ENCODE measurements around the gene MPPED2.

MPPED2 gene

DNA sequence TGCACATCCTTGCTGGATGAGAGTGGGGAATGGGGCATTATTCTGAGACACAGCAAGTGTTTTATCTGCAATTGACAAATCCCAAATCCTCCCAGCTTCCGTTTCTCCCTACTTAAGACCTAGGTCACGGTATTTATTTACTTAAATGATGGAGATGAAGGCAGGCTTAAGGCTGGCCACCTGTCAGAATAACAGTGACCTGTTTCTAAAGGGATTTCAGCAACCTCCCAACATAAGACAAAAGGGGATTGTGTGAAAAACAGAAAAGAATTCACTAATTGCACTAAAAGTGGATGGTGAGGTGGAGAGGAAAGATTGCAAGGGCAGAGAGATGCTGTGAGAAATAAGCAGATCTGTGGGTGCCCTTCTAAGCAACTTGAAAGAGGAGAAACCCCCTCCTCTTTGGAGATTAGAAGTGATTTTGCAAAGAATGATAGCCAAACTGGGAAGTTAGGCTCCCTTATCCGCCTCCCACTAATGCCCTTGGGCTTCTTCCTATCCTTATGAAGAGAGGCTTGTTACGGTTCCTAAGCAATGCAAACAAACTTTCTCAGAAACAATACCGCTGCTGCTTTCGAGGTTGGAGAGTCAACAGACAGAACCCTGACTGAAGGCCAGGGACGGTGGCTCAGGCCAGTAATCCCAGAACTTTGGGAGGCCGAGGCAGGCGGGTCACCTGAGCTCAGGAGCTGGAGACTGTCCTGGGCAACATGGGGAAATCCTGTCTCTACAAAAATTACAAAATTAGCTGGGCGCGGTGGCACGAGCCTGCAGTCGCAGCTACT lies 179.0 kb downstream of the MPPED2 start:
- peaks cover 2% of the 10 kb centered on the region for H3K27me3 ChIP-seq (ENCODE audit: insufficient read depth, poor library complexity, severe bottlenecking)
- DNase-seq (ENCODE audit: low read depth in 1 of 2, low spot score in 1 of 2): no peak
- TF ChIP-seq, protein P1, sequence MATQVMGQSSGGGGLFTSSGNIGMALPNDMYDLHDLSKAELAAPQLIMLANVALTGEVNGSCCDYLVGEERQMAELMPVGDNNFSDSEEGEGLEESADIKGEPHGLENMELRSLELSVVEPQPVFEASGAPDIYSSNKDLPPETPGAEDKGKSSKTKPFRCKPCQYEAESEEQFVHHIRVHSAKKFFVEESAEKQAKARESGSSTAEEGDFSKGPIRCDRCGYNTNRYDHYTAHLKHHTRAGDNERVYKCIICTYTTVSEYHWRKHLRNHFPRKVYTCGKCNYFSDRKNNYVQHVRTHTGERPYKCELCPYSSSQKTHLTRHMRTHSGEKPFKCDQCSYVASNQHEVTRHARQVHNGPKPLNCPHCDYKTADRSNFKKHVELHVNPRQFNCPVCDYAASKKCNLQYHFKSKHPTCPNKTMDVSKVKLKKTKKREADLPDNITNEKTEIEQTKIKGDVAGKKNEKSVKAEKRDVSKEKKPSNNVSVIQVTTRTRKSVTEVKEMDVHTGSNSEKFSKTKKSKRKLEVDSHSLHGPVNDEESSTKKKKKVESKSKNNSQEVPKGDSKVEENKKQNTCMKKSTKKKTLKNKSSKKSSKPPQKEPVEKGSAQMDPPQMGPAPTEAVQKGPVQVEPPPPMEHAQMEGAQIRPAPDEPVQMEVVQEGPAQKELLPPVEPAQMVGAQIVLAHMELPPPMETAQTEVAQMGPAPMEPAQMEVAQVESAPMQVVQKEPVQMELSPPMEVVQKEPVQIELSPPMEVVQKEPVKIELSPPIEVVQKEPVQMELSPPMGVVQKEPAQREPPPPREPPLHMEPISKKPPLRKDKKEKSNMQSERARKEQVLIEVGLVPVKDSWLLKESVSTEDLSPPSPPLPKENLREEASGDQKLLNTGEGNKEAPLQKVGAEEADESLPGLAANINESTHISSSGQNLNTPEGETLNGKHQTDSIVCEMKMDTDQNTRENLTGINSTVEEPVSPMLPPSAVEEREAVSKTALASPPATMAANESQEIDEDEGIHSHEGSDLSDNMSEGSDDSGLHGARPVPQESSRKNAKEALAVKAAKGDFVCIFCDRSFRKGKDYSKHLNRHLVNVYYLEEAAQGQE (IDR thresholded peaks at IDR 0.05; ENCODE audit: insufficient replicate concordance, low read depth): no peak
- no peak for TF ChIP-seq GABPA (IDR thresholded peaks at IDR 0.05; ENCODE audit: low read depth)
- no peak for TF ChIP-seq POLR2AphosphoS5 (IDR thresholded peaks at IDR 0.05; ENCODE audit: low read depth)
- TF ChIP-seq, protein P2, sequence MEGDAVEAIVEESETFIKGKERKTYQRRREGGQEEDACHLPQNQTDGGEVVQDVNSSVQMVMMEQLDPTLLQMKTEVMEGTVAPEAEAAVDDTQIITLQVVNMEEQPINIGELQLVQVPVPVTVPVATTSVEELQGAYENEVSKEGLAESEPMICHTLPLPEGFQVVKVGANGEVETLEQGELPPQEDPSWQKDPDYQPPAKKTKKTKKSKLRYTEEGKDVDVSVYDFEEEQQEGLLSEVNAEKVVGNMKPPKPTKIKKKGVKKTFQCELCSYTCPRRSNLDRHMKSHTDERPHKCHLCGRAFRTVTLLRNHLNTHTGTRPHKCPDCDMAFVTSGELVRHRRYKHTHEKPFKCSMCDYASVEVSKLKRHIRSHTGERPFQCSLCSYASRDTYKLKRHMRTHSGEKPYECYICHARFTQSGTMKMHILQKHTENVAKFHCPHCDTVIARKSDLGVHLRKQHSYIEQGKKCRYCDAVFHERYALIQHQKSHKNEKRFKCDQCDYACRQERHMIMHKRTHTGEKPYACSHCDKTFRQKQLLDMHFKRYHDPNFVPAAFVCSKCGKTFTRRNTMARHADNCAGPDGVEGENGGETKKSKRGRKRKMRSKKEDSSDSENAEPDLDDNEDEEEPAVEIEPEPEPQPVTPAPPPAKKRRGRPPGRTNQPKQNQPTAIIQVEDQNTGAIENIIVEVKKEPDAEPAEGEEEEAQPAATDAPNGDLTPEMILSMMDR (IDR thresholded peaks at IDR 0.05; ENCODE audit: insufficient read depth, low read length): no peak
- TF ChIP-seq SPI1 (IDR thresholded peaks at IDR 0.05; ENCODE audit: borderline replicate concordance, low read depth): no peak
- no peak overlapping the region for H3K27ac ChIP-seq (replicated peaks)
- H3K4me3 ChIP-seq (replicated peaks; ENCODE audit: insufficient read depth, low read length): no peak overlapping the region

DNA sequence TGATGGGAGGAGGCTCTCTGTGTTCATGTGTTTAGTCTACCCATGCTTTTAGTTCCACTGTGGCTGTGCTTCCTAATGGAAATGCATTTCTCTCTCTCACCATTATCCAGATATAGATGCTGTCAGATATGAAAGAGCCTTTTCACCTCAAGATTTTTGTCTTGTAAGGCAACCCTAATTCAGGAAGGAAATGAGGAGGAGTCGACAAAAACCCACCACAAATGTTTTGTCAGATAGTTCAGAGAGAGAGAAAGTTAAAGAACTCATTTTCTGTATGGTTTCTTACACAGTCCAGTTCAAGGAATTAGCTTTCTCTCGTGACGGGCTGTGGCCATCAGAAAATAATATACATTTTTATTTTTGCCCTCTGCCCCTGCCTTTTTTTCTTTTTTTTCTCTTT lies 180.8 kb downstream of the MPPED2 start:
- Histone ChIP-seq H3K27ac (replicated peaks) (no peak overlapping the region), H3K4me3 (replicated peaks; ENCODE audit: insufficient read depth, low read length) (no peak overlapping the region), H3K27me3 (ENCODE audit: insufficient read depth, poor library complexity, severe bottlenecking) (no peaks in the 10 kb centered on the region)
- DNase-seq (ENCODE audit: low read depth in 1 of 2, low spot score in 1 of 2): no peak
- TF ChIP-seq POLR2AphosphoS5 (IDR thresholded peaks at IDR 0.05; ENCODE audit: low read depth) (no peak), GABPA (IDR thresholded peaks at IDR 0.05; ENCODE audit: low read depth) (no peak), SPI1 (IDR thresholded peaks at IDR 0.05; ENCODE audit: borderline replicate concordance, low read depth) (no peak)
- TF ChIP-seq, protein P1 (IDR thresholded peaks at IDR 0.05; ENCODE audit: insufficient replicate concordance, low read depth): no peak
- TF ChIP-seq, protein P2 (IDR thresholded peaks at IDR 0.05; ENCODE audit: insufficient read depth, low read length): no peak

DNA sequence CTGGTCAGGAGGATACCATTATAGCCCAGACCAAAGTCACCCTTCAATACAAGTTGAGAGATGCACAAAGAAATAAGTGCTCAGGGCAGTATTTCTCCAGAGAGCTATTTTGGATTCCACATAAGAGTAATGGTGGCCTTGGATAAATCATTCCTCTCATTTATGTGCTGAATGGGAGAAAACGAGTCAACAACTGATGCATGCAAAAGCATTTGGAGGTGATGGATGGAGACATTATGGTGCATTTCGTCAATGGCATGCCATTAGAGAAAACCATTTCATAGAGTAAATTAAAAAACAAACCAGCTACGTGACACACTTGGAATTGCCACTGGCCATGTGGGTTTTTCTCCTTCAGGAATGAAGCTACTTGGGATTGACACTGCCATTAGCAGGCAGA lies 182.0 kb downstream of the MPPED2 start:
- no peak overlapping the region for H3K27ac ChIP-seq (replicated peaks)
- TF ChIP-seq, protein P2 (IDR thresholded peaks at IDR 0.05; ENCODE audit: insufficient read depth, low read length): no peak
- no peak for DNase-seq (ENCODE audit: low read depth in 1 of 2, low spot score in 1 of 2)
- H3K27me3 ChIP-seq (ENCODE audit: insufficient read depth, poor library complexity, severe bottlenecking): no peaks in the 10 kb centered on the region
- no peak overlapping the region for H3K4me3 ChIP-seq (replicated peaks; ENCODE audit: insufficient read depth, low read length)

DNA sequence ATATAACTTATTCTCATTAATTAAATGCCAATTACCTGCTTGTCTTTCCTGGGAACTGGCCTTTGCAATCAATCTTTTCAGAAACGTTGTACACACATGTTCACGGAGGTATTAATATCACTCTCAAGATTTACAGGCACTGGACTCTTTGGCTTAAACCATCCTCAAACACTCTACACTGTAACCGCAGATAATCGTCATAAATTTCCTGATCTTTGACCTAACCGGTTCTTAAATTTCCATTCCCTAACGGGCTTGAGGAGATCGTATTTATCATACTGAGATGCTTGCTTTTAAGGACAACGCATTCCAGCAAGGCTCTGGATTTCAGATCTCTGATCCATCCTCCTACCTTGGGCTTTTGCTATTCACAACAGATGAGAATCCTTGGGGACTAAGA lies 190.4 kb downstream of the MPPED2 start:
- H3K27ac ChIP-seq (replicated peaks): no peak overlapping the region
- DNase-seq (ENCODE audit: low read depth in 1 of 2, low spot score in 1 of 2): no peak

More for the DNA sequence above, 190.4 kb downstream of the MPPED2 start:
- TF ChIP-seq SPI1 (IDR thresholded peaks at IDR 0.05; ENCODE audit: borderline replicate concordance, low read depth) (no peak), GABPA (IDR thresholded peaks at IDR 0.05; ENCODE audit: low read depth) (no peak)
- Histone ChIP-seq H3K27me3 (ENCODE audit: insufficient read depth, poor library complexity, severe bottlenecking) (no peaks in the 10 kb centered on the region), H3K4me3 (replicated peaks; ENCODE audit: insufficient read depth, low read length) (no peak overlapping the region)

Measured in HL-60 (cell line).